ENCODE measurements around the gene MAP1A. TPM values are rescaled to one million over a fixed set of nuclear protein-coding genes. Genes with fewer than 3 reads are reported as not detected.
A peak's percentile ranks its signal among the peaks of the same experiment; 100 is the strongest.
"Not testable (repeated sequence)": the region's sequence is repeated elsewhere in the genome, so short reads cannot be mapped to it uniquely, and the experiment has no call there.

Gene MAP1A
- polyA plus RNA-seq, 3 donors, result 6.6 to 10.0 (median 7.8) TPM

DNA sequence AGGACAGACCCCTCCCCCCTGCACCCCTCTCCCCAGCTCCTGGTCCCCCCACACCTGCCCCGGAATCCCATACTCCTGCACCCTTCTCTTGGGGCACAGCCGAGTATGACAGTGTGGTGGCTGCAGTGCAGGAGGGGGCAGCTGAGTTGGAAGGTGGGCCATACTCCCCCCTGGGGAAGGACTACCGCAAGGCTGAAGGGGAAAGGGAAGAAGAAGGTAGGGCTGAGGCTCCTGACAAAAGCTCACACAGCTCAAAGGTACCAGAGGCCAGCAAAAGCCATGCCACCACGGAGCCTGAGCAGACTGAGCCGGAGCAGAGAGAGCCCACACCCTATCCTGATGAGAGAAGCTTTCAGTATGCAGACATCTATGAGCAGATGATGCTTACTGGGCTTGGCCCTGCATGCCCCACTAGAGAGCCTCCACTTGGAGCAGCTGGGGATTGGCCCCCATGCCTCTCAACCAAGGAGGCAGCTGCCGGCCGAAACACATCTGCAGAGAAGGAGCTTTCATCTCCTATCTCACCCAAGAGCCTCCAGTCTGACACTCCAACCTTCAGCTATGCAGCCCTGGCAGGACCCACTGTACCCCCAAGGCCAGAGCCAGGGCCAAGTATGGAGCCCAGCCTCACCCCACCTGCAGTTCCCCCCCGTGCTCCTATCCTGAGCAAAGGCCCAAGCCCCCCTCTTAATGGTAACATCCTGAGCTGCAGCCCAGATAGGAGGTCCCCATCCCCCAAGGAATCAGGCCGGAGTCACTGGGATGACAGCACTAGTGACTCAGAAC lies 9.8 kb downstream of the MAP1A start:
- no peak for DNase-seq (ENCODE audit: extremely low read depth in 1 of 11, low read depth in 9 of 11, low spot score in 4 of 11)

DNA sequence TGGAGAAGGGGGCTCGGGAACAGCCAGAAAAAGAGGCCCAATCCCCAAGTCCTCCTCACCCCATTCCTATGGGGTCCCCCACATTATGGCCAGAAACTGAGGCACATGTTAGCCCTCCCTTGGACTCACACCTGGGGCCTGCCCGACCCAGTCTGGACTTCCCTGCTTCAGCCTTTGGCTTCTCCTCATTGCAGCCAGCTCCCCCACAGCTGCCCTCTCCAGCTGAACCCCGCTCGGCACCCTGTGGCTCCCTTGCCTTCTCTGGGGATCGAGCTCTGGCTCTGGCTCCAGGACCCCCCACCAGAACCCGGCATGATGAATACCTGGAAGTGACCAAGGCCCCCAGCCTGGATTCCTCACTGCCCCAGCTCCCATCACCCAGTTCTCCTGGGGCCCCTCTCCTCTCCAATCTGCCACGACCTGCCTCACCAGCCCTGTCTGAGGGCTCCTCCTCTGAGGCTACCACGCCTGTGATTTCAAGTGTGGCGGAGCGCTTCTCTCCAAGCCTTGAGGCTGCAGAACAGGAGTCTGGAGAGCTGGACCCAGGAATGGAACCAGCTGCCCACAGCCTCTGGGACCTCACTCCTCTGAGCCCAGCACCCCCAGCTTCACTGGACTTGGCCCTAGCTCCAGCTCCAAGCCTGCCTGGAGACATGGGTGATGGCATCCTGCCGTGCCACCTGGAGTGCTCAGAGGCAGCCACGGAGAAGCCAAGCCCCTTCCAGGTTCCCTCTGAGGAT lies 10.6 kb downstream of the MAP1A start:
- DNase-seq (ENCODE audit: extremely low read depth in 1 of 11, low read depth in 9 of 11, low spot score in 4 of 11), result no peak

DNA sequence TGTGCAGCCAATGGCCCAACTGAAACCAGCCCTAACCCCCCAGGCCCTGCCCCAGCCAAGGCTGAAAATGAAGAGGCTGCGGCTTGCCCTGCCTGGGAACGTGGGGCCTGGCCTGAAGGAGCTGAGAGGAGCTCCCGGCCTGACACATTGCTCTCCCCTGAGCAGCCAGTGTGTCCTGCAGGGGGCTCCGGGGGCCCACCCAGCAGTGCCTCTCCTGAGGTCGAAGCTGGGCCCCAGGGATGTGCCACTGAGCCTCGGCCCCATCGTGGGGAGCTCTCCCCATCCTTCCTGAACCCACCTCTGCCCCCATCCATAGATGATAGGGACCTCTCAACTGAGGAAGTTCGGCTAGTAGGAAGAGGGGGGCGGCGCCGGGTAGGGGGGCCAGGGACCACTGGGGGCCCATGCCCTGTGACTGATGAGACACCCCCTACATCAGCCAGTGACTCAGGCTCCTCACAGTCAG lies 11.2 kb downstream of the MAP1A start:
- no peak for DNase-seq (ENCODE audit: extremely low read depth in 1 of 11, low read depth in 9 of 11, low spot score in 4 of 11)

DNA sequence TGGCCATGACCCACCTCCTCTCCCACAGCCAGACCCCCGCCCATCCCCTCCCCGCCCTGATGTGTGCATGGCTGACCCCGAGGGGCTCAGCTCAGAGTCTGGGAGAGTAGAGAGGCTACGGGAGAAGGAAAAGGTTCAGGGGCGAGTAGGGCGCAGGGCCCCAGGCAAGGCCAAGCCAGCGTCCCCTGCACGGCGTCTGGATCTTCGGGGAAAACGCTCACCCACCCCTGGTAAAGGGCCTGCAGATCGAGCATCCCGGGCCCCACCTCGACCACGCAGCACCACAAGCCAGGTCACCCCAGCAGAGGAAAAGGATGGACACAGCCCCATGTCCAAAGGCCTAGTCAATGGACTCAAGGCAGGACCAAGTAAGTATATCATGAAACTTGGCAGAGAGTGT lies 11.7 kb downstream of the MAP1A start:
- no peak for DNase-seq (ENCODE audit: extremely low read depth in 1 of 11, low read depth in 9 of 11, low spot score in 4 of 11)

DNA sequence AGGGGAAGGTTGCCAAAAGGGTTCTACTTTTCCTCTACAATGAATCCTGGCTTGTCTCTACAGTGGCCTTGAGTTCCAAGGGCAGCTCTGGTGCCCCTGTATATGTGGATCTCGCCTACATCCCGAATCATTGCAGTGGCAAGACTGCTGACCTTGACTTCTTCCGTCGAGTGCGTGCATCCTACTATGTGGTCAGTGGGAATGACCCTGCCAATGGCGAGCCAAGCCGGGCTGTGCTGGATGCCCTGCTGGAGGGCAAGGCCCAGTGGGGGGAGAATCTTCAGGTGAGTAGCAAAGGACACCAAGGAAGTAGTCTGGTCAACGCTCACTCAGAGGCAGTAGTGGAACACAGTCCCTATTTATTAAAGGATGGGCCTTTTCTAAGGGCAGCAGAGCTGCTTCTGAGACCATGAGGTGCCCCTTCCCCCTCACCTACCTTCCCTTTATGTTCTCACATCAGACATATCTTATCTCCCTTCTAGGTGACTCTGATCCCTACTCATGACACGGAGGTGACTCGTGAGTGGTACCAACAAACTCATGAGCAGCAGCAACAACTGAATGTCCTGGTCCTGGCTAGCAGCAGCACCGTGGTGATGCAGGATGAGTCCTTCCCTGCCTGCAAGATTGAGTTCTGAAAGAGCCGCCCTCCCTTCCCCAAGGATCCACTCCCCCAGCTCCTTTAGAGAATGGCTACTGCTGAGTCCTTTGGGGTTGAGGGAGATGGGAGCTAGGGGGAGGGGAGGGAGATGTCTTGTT lies 12.4 kb downstream of the MAP1A start:
- no peak for DNase-seq (ENCODE audit: extremely low read depth in 1 of 11, low read depth in 9 of 11, low spot score in 4 of 11)

DNA sequence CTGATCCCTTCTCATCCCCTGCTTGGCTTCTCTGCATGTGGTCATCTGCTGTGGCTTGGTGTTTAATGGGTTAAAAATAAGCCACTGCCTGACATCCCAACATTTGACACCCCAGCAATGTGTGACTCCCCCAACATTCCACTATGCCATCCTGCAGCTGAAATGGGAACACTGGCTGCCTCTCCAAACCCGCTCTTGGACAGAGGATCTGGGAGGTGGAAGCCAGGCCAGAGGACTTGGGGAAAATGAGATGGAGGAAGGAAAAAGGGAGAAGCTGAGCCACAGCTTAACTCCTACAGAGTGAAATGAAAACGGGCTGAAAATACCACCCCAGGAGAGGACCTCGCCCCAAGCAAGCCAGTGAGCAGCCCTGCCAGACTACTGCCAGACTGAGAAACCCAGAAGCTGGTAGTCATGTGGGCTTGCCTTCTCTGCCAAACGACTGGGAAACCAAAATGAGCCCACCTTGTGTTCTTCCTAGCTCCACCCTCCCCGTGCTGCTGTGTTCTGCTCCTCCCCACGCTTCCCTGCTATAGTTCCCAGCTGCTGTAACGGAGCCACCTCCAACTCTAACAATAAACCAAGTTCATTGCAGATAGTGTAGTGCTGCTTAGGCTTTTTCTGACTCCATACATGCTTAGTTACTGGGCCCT lies 13.7 kb downstream of the MAP1A start:
- peak in 1 of 11 donors; percentile 46 for DNase-seq (ENCODE audit: extremely low read depth in 1 of 11, low read depth in 9 of 11, low spot score in 4 of 11)

DNA sequence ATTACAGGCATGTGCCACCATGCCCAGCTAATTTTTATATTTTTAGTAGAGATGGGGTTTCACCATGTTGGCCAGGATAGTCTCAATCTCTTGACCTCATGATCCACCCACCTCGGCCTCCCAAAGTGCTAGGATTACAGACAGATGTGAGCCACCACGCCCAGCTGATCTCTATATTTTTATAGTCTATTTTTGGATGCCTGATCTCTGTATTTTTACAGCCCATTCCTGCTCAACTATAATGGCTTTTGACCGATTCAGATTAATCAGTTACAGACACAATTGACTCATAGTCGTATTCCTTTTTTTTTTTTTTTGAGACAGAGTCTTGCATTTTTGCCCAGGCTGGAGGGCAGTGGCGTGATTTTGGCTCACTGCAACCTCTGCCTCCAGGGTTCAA lies 15.4 kb downstream of the MAP1A start:
- not testable (repeated sequence) for DNase-seq (ENCODE audit: extremely low read depth in 1 of 11, low read depth in 9 of 11, low spot score in 4 of 11)

DNA sequence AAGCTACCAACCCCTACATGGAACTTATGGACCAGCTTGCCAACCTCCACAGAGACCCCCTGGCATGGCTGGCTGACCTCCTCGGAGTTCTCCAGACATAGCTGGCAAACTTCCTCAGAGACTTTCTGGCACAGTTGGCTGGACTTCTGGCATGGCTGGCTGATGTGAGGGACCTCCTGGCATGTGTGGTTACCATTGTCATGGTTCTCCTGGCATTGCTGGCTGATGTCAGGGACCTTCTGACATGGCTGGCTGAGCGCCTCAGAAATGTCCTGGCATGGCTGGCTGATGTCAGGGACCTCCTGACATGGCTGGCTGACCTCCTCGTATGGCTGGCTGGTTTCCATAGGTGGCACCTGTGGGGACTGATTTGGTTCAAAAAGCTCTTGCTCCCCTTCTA lies 17.5 kb downstream of the MAP1A start:
- no peak for DNase-seq (ENCODE audit: extremely low read depth in 1 of 11, low read depth in 9 of 11, low spot score in 4 of 11)

DNA sequence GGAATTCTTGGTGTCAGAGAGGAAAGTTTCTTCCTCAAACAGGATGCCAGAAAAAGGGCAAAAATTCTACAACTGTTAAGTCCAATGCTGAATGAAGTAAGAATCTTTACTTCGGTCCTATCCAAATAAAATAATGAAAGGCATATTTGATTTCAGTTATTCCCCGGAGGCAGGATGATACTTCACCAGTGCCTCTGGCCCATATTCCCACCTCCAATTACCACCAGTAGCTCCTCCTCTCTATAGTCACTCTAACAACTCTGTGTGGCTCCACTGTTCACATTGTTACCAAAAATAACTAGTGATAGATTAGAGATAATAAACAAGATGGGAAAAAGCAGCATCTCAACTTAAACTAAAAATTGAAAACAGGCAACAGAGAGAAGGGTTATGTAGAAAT lies 20.7 kb downstream of the MAP1A start:
- no peak for DNase-seq (ENCODE audit: extremely low read depth in 1 of 11, low read depth in 9 of 11, low spot score in 4 of 11)

DNA sequence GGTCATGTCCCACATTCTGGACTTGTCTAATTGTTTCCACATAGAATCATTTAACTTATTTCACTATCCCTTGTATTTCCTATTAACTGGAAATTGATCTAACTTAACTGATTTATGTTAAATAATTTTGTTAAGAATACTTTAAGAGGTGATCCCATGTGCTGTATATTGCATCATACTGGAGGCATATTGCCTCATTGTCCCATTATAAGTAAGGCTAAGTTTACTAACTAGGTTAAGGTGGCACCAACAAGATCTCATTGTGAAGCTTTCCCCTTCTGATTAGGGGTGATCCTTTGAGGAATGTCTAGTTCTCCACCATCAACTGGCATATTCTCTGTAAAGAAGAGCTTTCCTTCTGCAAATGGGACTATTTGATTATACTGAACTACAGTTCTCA lies 24.4 kb downstream of the MAP1A start:
- no peak for DNase-seq (ENCODE audit: extremely low read depth in 1 of 11, low read depth in 9 of 11, low spot score in 4 of 11)

DNA sequence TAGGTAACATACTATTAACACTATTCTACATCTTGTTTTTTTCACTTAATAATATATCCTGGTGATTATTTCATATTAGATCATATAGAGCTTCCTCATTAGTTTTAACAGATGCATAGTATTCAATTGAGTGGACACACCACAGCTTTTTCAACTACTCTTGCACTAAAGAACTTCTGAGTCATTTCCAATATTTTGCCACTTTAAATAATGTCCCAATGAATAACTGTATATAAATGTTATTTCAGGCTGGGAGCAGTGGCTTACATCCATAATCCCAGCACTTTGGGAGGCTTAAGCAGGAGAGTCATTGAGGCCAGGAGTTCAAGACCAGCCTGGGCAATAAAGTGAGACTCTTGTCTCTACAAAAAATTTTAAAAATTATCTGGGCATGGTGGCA lies 26.9 kb downstream of the MAP1A start:
- DNase-seq (ENCODE audit: extremely low read depth in 1 of 11, low read depth in 9 of 11, low spot score in 4 of 11), result no peak

DNA sequence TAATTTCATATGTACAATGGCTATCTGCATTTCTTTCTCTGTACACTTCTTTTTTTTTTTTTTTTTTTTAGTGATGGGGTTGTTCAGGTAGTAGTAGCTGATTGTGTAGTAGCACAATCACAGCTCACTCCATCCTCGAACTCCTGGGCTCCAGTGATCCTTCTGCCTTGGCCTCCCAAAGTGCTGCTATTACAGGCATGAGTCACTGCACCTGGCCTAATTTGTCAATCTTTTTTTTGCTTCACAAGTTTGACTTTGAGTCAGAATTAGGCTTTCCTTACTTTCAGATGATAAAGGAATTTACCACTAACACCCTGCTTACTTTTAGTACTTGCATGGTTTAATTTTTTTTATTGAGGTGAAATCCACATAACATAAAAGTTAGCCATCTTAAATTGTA lies 28.0 kb downstream of the MAP1A start:
- no peak for DNase-seq (ENCODE audit: extremely low read depth in 1 of 11, low read depth in 9 of 11, low spot score in 4 of 11)

DNA sequence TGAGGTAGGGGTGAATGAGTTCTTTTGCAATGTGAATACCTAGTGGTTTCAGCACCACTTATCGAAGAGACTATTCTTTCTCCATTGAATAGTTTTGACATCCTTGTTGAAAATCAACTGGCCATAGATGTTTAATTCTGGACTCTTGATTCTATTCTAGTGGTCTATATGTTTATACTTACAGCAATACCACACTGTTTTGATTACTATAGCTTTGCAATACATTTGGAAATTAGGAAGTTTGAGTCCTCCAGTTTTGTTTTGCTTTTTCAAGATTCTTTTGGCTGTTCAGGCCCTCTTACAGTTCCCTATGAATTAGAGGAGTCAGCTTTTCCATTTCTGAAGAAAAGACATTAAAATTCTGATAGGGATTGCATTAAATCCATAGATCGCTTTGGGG lies 30.1 kb downstream of the MAP1A start:
- DNase-seq (ENCODE audit: extremely low read depth in 1 of 11, low read depth in 9 of 11, low spot score in 4 of 11), result no peak

DNA sequence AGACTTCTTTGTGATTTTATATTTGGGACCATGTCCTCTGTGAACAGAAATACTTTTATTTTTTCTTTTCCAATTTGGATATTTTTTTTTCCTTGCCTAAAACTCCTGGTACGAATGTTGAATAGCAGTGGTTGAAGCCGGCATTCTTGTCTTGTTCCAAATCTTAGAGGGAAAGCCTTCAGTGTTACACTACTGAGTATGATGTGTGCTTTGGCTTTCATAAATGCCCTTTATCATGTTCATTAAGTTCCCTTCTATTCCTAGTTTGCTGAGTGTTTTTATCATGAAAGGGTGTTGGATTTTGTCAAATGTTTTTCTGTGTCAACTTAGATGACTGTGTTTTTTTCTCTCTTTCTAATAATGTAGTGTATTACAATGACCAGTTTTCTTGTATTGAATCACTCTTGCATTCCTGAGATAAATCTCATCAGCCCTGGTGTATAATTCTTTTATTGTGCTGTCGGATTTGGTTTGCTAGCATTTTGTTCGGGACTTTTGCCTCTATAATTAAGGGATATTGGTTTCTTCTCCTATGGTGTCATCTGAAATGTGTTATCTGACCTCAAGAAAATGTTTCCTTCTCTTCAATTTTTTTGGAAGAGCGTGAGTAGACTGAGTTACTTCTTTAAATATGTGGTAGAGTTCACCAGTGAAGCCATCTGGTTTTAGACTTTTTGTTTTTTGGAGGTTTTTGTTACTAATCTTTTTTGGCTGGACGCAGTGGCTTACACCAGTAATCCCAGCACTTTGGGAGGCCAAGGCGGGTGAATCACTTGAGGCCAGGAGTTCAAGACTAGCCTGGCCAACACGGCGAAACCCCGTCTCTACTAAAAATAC lies 33.3 kb downstream of the MAP1A start:
- no peak for DNase-seq (ENCODE audit: extremely low read depth in 1 of 11, low read depth in 9 of 11, low spot score in 4 of 11)

DNA sequence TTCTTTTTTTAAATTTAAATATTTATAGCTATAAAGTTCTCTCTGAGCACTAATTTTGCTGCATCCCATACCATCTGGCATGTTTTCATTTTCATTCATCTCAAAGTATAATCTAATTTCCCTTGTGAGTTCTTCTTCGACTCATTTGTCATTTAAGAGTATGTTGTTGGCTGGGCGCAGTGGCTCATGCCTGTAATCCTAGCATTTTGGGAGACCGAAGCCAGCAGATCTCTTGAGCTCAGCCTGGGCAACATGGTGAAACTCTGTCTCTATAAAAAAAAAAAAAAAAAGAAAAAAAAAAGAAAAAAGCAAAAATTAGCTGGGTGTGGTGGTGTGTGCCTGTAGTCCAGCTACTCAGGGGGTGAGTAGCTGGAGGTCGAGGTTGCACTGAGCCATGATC lies 34.8 kb downstream of the MAP1A start:
- DNase-seq (ENCODE audit: extremely low read depth in 1 of 11, low read depth in 9 of 11, low spot score in 4 of 11), result no peak

DNA sequence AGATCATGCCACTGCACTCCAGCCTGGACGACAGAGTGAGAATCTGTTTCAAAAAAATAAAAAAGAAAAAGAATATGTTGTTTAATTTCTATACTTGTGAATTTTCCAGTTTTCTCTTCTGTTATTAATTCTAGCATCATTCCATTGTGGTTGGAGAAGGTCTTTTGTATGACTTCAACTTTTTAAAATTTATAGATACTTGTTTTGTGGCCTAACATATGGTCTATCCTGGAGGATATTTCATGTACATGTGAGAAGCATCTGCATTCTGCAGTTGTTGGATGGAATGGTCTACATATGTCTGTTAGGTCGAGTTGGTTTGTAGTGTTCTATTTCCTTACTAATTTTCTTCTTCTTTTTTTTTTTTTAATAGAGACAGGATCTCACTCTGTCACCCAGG lies 35.6 kb downstream of the MAP1A start:
- DNase-seq (ENCODE audit: extremely low read depth in 1 of 11, low read depth in 9 of 11, low spot score in 4 of 11), result no peak

DNA sequence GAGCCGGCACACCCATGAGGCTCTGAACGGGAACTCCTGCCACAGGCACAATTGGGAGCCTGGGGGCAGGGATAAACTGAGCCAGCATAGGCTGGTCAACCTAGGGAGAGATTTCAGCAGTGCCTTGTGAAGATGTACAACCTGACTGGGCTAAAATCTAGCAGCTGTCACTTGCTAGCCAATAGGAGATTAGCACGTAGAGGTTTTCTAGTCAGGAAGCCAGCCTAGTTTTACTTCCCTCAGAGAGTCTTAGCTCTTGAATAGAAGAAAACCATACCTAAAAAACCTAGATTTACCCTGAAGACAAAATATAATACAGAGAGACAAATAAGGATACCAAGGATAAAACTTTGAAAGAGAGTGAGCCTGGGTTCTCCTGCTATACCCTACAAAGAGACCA lies 45.3 kb downstream of the MAP1A start:
- not testable (repeated sequence) for DNase-seq (ENCODE audit: extremely low read depth in 1 of 11, low read depth in 9 of 11, low spot score in 4 of 11)

DNA sequence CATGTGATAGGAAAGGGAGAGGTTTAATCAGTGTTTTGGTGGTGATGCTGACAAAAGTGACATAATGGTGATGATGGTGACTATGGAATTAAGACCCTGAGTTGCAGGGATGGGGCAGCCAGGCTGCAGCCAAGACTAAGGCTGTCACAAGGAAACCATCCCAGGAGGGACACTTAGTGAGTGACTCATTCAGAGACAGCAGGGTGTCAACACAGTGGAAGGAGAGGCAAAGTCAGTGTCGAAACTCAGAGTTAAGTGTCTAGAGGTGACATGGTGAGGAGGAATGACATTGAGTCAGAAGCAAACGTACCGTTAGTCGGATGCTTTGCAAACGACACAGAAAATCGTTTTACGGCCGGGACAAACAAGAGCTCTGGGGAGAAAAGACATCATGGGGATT lies 46.4 kb downstream of the MAP1A start:
- not testable (repeated sequence) for DNase-seq (ENCODE audit: extremely low read depth in 1 of 11, low read depth in 9 of 11, low spot score in 4 of 11)

DNA sequence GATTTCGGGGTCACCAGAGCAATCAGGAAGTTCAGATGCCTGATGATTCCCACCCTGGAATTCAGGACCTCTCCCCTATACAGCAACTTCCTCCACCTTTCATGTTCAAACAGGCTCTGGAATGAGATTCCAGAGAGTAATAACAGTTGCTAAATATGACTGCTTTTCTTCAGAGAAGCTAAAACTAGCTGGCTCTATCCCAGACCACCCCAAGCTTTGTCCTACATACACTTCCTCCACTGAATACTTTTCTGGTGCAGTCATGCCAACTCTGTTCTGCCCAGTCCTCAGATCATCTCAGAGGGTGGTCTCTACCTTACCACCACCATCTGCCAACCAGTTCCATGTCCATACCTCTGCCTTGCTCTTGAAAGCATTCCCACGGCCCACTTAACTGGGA lies 49.2 kb downstream of the MAP1A start:
- DNase-seq (ENCODE audit: extremely low read depth in 1 of 11, low read depth in 9 of 11, low spot score in 4 of 11), result not testable (repeated sequence)
